Dedifferentiated amniotic fluid mesenchymal stem cell (primary cell): ENCODE data around the gene OPTC.
"Not testable (repeated sequence)": the region's sequence is repeated elsewhere in the genome, so short reads cannot be mapped to it uniquely, and the experiment has no call there.

Source experiments
- DNase-seq: peaks from one replicate; pipeline ENCODE4 v3.0.0-alpha.2; 2016; ENCODE audit errors: extremely low spot score

The OPTC gene, protein sequence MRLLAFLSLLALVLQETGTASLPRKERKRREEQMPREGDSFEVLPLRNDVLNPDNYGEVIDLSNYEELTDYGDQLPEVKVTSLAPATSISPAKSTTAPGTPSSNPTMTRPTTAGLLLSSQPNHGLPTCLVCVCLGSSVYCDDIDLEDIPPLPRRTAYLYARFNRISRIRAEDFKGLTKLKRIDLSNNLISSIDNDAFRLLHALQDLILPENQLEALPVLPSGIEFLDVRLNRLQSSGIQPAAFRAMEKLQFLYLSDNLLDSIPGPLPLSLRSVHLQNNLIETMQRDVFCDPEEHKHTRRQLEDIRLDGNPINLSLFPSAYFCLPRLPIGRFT

DNA sequence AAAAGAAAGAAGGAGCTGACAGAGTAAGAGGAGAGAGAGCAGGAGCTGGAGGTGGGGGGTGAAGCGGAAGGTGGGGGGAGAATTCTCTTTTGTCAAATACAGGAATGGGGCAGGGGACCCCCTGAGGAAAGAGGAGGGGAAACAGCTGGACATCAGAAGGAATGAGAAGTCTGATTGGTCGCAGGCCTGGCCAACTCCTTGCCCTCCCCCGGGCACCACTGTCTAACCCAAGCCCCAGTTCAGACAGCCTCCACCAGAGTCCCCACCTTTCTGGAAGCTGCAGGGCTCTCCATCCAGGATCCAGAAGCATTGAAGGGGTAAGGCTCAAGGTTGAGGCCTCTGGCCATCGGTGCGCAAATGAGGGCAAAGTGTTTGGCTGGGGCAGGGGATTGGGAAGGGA, at the start of gene OPTC:
Gene OPTC, plus strand, starts transcription at position 253 of the 400 bp plus-strand sequence. CDS start 1,853 bp downstream, outside the sequence.
- DNase-seq: no peak

DNA sequence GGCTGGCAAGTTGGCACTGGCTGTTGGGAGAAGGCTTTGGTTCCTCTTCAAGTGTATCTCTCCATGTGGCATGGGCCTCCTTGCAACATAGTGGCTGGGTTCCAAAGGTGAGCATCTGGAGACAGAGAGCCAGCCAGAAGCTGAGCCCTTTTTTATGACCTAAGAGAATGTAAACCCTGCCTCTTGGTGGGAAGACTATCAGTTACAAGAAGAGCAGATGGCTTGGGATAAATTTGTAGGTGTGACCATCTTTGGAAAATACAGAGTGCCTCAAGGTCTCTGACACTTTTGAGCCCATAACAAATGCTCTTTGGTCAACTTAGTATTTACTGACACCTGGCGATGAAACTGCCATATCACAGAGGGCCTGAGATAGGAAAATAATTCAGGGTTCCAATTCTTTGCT, 49.8 kb upstream of the OPTC start:
- no peak for DNase-seq

DNA sequence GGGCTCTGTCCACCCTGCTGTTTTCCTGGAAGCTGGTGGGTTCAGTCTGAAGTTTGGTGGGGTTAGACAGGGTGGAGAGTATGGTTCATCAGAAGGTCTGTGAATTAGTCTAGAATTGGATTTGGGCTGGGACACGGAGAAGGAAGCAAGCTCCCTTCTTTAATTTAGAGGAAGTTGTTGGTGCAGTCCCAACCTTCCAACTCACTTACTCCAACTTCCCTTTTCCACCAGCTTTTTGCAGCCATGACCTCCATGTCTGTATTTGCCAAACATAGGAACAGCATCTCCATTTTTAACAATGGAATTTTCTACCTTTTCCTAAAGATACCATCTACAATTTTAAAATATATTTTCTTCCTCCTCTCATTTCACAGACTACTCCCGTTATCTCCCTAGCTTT, 46.8 kb upstream of the OPTC start:
- DNase-seq: no peak

DNA sequence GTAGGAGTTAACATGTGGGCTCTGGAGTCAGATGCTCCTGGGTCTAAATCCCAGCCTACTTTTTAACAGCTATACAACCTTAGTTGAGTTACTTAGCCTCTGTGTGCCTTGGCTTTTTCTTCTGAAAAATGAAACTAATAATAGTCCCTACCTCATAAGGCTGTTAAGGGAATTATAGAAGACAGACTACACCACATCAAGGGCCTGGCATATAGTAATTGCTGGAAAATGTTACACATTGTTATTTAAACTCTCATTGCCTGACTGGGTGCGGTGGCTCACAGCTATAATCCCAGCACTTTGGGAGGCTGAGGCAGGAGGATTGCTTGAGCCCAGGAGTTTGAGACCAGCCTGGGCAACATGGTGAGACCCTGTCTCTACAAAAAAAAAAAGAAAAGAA, 46.4 kb upstream of the OPTC start:
- DNase-seq: not testable (repeated sequence)

DNA sequence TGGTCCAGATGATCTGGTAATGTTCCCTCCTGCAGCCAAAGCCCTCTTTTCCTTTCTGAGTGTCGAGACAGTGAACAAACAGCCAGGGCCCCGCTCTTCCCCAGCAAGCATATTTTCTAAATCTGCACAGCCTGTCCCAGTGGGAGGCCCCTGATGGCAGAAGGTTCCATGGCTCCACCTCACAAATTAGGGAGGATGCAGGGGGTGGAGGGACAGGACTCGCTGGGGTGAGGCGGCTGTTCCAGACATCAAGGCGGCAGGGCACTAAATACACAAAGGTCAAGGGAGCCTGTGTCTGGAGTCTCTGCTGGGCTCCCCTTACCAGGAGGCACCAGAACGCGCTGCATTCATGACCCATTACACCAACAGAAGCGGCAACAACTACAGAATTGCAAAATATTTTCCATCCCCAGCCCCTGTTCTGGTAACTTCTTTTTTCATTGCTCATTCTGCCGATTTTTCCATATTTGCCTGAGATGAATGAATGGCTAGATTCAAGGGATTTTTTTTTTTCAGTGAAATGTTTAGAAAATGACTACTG, 45.4 kb upstream of the OPTC start:
- no peak for DNase-seq

DNA sequence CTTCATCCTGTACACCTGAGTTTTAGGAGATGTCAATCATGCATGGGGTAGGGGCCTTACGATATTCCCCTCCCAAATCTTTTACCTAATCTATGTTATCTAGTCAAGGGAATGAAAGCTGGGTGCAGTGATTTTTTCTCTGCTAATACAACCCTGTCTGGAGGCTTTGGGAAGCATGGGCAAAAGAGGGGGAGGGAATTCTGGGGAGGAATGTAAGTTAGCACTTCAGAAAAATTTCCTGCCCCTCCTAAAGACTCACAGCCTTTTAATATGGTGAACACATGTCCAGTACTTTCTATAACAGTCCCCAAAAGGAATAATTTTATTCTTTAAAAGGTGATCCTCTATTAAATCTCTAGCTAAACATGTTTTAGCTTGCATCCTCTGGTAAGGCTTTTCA, 44.0 kb upstream of the OPTC start:
- no peak for DNase-seq

DNA sequence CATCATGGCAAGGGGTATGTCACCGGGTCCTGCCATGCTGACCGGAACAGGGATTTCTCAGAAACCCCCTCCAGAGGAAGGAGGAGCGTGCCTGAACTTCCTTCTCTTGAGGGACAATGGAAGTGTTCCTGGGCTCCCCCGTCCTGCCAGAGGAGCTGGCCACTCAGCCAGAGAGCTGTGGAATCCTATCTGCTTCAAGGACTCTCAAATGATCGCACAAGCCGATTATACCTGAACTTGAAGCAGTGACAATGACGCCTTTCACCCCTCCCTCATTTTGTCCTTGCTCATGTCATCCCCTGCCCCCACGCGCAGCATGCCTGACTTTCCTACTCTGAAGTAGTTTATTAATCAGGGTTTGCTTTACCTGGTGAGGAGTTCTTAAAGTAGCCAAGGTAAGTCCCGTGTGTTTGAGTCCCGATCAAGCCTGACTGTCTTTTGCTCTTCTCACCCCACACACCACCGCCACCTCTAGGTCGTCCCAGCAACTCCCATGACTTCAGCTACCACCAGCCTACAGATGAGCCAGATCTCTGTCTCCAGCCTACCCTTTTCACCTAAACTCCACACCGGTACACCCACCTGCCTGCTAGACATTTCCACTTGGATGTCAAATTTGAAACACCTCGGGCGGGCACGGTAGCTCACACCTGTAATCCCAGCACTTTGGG, 43.3 kb upstream of the OPTC start:
- DNase-seq: no peak

DNA sequence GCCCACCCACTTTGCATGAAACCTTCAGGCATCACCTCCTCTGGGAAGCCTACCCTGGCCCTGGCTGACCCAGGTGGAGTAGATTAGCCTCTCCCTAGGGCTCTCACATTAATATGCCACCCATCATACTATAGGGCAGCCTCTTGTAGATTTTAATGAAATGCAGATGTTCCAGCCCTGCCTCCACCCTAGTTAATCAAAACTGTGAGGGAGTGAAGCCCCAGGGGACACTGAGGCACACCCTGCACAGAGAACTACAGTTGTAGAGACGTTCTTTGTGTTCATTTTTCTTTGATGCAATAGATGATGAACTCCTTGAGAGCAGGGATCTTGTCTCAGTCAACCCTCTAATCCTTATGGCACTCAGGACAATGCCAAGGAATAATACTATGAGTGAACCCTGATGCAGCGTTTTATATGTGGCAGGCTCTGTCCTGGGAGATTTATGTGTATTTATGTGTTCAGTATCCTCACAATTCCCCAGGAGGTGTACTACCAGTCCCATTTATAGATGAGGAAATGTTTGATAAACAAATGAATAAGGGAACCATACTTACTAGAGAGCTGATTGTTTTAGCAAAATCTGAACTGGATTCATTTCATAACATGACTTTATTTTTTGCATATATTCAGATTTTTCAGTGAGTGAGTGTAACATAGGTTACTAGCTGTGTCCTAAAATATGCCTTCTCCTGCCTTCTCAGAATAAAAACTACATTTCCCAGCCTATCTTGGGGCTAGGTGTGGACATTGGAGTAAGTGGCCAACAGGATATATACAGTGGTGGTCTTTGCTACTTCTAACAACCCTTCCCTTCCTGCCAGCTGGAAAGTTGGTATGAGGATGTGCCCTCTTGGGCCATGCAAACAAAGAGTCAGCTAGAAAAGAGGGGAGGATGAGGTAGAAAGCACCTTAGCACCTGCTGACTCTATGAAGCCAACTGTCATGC, 41.8 kb upstream of the OPTC start:
- DNase-seq: no peak

DNA sequence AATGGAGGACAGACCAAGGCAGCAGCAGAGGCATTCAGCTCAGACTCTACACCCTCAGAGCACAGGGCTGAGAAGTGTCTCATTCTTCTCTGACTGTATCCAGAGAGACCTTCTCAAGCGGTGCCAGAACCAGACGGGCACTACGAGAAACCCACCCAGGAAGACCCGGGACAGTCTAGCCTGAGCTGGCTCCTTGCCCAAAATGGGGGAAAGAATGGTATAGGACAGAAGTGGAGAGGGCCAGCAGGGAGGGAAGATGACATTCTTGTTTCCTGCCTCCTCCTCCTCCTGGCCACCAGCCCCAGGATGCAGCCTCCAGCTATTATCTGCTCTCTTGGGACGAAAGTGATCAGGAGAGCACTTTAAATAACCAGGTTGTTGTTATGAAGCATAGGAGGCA, 40.9 kb upstream of the OPTC start:
- DNase-seq: no peak

DNA sequence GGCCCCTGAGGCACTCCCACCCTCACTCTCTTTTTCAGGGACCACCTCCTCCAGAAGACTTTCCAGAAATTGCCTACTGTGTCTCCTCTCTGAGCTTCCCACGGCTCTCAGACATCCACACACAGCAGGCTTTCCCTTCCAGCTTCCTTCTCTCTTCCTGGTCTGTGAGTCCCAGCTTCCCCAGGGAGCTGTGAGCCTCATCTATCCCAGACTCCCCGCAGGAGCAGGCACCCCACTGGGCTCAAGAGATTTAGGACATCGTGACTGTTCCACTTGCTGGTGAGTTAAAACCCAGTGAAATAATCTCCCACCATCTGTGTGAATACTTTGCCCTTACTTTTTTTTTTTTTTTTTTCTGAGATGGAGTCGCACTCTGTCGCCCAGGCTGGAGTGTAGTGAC, 40.3 kb upstream of the OPTC start:
- DNase-seq: no peak

DNA sequence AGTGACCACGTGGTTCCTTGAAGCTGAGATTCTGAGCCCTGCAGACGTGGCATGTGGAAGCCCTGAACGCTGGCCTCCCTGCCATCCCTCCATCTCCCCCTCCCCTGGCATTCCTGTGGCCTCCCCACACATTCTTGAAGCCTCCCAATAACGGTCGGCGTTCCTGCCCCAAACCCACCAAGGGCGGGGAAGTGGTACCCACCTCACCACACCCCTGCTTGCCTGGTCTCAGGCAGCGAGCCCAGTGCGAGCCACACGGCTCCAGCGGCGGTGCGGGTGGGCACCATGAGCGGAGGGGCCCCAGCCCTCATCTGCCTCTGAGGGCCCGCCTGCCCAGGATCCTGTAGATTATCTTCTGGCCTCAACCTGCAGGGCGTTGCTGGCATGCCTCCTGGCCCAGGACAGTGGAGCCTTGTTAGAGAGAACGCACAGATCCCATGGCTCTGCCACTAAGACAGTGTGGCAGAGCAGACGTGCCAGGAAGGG, 38.9 kb upstream of the OPTC start:
- DNase-seq: no peak

DNA sequence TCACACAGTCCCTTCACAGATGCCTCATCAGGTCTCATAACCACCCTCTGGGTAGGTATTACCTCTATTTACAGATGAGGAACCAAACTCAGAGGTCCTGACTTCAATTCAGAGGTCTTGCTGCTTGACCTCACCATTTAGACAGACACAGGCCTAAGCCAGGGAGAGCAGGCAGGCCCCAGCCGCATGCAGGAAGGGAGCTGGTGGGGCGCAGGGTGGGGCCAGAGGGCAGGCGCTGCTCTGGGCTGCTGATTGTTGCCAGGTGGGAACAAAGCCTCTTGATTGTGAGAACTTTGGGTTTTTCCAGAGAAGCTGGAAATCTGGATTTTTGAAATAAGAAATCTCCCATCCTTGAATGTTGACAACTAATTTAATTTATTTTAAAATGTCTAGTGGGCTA, 38.2 kb upstream of the OPTC start:
- DNase-seq: no peak

DNA sequence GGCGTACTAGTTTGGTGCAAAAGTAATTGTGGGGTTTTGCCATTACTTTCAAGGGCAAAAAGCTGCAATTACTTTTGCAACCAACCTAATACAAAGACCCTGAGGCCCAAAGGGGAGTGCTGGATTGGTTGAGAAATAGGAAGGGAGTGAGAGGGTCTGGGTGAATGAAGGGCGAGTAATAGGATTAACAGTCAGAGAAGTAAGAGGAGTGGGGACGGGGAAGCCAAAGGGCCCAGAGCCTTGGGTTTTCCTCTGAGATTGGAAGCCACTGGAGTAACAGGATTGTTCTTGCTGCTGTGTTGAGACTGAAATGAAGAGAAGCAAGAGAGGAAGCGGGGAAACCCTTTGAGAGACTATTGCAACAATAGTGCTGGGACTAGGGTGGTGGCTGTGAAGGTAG, 37.4 kb upstream of the OPTC start:
- DNase-seq: no peak

DNA sequence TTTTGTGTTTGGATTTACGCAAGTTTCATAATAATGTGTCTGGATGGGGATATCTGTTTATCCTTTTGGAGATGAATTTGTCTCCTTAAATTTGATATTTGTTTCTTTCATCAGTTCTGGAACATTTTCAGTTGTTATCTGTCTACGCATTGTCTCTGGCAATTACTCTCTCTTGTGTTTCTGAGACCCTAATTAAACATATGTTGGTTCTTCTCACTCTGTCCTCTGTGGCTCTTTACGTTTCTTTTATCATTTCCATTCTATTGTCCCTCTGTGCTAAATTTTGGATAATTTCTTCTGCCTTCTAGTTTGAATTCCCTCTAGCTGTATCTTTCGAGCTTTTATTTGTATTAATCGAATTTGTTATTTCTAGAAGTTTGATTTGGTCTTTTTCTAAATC, 35.9 kb upstream of the OPTC start:
- DNase-seq: no peak

DNA sequence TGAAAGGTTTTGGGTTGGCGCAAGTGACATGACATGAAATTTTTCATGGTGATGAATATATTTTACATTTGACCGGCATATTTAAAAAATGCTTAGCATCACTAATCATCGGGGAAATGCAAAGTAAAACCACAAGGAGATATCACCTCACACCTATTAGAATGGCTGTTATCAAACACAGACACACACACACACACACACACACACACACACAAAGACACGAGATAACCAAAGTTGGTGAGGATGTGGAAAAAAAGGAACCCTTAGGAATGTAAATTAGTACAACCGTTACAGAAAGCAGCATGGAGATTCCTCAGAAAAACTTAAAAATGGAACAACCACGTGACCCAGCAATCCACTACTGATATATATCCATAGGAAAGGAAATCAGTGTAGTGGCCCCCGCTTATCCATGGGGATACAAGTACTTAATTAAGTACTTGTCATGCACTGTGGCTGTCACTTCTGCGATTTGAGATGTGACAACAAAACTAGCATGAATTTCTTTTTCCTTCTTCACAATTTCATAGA, 34.2 kb upstream of the OPTC start:
- DNase-seq: no peak

DNA sequence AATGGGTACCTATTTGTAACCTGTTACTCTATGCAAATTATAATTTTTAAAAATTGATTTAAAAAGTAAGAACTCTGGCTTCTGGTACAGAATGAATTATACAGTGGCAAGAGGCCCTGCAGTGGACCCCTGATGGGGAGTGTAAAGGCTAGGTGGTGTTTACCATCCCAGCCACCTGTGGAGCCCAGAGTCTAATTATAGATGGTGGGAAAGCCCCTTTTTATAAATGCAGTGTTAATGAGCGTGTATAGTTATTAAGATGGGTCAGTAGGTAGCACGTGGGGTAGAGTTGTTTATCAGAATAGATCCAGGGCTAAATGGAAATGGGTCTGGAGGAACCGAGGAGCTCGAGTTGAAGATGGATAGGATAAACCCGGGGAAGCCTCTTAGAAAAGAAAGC, 32.2 kb upstream of the OPTC start:
- DNase-seq: no peak

DNA sequence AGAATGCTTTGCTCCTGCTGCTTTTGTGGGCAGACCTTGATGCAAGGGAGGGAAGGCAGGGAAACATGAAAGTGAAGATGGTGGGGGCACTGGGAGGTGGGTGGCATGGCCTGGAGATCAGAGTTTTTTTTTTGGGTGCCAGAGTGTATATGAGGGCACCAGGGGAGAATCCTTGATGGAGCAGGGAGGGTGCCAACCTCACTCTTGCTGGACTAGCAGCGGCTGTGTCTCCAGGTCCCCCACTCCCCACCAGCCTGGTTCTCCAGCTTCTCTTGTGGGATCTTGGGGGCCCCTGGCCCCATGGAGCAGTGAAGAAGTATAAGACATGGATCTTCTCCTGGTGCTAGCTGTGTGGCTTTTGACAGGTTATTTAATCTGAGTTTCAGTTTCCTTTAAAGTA, 31.8 kb upstream of the OPTC start:
- DNase-seq: no peak

DNA sequence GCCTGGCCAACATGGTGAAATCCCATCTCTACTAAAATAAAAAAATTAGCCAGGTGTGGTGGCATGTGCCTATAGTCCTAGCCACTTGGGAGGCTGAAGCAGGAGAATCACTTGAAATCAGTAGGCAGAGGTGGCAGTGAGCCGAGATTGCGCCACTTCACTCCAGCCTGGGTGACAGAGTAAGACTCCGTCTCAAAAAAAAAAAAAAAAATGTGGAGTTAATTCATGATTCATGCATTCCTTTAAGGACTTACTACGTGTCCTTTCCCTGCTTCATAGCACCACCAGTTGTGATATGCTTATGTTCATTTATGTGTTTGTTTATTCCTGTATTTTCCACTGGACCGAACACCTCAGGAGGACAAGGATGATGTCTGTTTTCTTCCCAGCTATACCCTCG, 31.1 kb upstream of the OPTC start:
- peak; percentile 81 for DNase-seq

DNA sequence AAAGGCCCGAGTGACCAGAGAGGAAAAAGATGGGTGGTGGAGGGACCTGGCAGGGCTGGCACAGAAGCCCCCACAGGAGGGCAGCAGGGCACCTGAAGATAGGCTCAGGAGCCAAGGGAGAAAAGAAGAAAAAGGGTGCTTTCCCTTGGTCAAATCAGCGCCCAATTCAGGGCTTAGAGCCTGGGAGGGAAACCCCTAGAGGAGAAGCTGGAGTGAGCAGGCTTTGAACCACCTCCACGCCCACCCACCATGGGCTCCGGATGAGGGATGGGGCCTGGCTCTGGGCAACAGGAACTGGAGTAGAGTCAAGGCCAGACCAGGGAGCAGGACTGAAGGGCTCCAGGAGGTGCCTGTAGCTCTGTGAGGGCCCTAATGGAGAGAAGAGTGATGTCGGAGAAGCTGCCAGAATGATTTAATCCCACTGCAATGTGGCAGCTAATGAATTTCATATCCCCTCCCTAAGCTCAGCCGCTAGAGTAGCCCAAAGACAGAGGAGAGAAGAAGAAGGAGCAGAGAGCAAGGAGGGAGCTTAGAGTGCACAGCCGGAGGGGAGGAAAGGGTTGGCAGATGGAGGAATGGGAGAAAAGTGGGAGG, 30.4 kb upstream of the OPTC start:
- DNase-seq: no peak

DNA sequence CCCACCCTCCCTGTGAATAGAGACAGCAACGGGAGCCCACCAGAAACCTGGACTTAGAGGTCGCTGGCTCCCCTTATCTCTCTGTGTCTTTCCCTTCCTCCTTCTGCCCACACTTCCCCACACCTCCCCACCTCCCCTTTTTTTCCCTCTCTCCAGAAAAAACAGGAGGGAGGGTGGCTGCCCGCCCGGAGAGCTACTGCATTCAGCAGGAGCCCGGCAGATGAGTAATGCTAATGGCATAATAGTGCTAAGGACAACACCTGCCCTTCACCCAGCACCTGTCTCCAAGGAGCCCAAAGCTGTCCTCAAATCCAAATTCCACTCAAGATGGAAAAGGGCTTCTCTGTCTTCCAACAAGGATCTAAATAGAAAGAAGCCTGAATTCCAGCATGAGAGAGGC, 29.7 kb upstream of the OPTC start:
- DNase-seq: no peak

DNA sequence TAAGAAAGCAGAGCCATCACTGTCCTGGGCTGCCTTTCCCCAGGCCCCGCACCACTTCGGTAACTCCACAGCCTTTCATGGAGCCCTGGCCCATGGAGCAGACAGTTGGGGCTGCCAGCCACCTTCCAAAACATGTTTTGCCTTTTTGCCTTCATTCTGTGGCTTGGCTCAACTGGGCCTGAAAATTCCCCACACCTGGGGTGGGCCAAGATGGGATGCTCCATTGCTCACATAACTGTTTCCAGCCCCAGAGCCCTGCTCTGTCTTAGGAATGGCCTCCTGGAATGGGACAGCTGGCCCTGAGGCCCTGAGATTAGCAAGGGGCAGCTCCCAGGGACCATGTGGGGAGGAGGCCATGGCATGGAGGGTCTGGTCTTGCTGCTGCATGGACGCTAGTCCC, 29.2 kb upstream of the OPTC start:
- DNase-seq: no peak
